Stimulated activated CD8-positive, alpha-beta memory T cell treated with anti-CD3 and anti-CD28 coated beads, Interleukin-15, amount 100 ng/mL, for 1 hour (primary cell): ENCODE results near the gene PRR22.
"Not testable (repeated sequence)": the region's sequence is repeated elsewhere in the genome, so short reads cannot be mapped to it uniquely, and the experiment has no call there.

Source experiments
- DNase-seq: peaks from one replicate; pipeline ENCODE4 v3.0.0-alpha.2; 2020; ENCODE audit warnings: low read depth

PRR22 gene

GRCh38 chr19:5749505-5749904 is 35.0 kb downstream of the PRR22 start:
- no peak for DNase-seq

GRCh38 chr19:5748920-5749319 is 35.6 kb downstream of the PRR22 start:
- not testable (repeated sequence) for DNase-seq

- not testable (repeated sequence) for DNase-seq
Observed at GRCh38 chr19:5744999-5745398, 39.5 kb downstream of the PRR22 start.

- DNase-seq = no peak
Observed at GRCh38 chr19:5743630-5744029, 40.9 kb downstream of the PRR22 start.

- no peak for DNase-seq
Observed at GRCh38 chr19:5742051-5742450, 42.5 kb downstream of the PRR22 start.

GRCh38 chr19:5738423-5738822 is 46.1 kb downstream of the PRR22 start:
- no peak for DNase-seq

GRCh38 chr19:5733172-5733571 is 51.4 kb downstream of the PRR22 start:
- not testable (repeated sequence) for DNase-seq
